Loucy (cell line): Measurements from ENCODE around the gene MRPL51.
A peak's percentile ranks its signal among the peaks of the same experiment; 100 is the strongest.

Experiments
- H2AFZ ChIP-seq: fragments of 200-600 bp; sonication (generic); 2 replicates; pipeline ENCODE4 v1.6.0; 2016; ENCODE audit warnings: antibody characterized with exemption, mild to moderate bottlenecking, low read length, moderate library complexity
- H3F3A ChIP-seq: fragments of 200-600 bp; 2 replicates; pipeline ENCODE4 v1.6.0; 2016; ENCODE audit warnings: antibody characterized with exemption, low read depth, mild to moderate bottlenecking
- H3K27me3 ChIP-seq: fragments of 200-600 bp; sonication (generic); 2 replicates; pipeline ENCODE4 v1.6.1; 2014; ENCODE audit warnings: low read length, mild to moderate bottlenecking; ENCODE audit not compliant: insufficient read depth, poor library complexity, severe bottlenecking
- H3K36me3 ChIP-seq: fragments of 200-600 bp; sonication (generic); 2 replicates; pipeline ENCODE4 v1.6.1; 2016; ENCODE audit warnings: low read length; ENCODE audit not compliant: insufficient read depth
- H3K4me1 ChIP-seq: fragments of 200-600 bp; sonication (generic); 2 replicates; pipeline ENCODE4 v1.5.1; 2014; ENCODE audit warnings: low read length, mild to moderate bottlenecking; ENCODE audit not compliant: insufficient read depth, poor library complexity, severe bottlenecking
- H3K4me2 ChIP-seq: fragments of 200-600 bp; sonication (generic); 2 replicates; pipeline ENCODE4 v1.6.0; 2014; ENCODE audit warnings: antibody characterized with exemption, low read length, low read depth, mild to moderate bottlenecking; ENCODE audit not compliant: poor library complexity, severe bottlenecking
- H3K4me3 ChIP-seq: fragments of 200-600 bp; sonication (generic); 2 replicates; pipeline ENCODE4 v1.5.1; 2014; ENCODE audit warnings: low read length, mild to moderate bottlenecking, mixed read lengths; ENCODE audit not compliant: poor library complexity, severe bottlenecking
- H3K79me2 ChIP-seq: fragments of 200-600 bp; sonication (generic); 2 replicates; pipeline ENCODE4 v1.6.1; 2014; ENCODE audit warnings: low read length; ENCODE audit not compliant: insufficient read depth
- H3K9ac ChIP-seq: fragments of 200-600 bp; sonication (generic); 2 replicates; pipeline ENCODE4 v1.6.0; 2014; ENCODE audit warnings: mild to moderate bottlenecking, low read depth, low read length, moderate library complexity; ENCODE audit not compliant: poor library complexity, severe bottlenecking
- H3K9me2 ChIP-seq: fragments of 200-600 bp; sonication (generic); replicated peaks from 2 replicates; pipeline ENCODE4 v1.6.1; 2016; ENCODE audit warnings: low read depth, low read length, mixed read lengths
- H3K9me3 ChIP-seq: fragments of 200-600 bp; sonication (generic); 2 replicates; pipeline ENCODE4 v1.6.1; 2014; ENCODE audit warnings: mild to moderate bottlenecking, antibody characterized with exemption, low read length, low read depth; ENCODE audit not compliant: insufficient read depth
- H4K20me1 ChIP-seq: fragments of 200-600 bp; sonication (generic); 2 replicates; pipeline ENCODE4 v1.6.0; 2014; ENCODE audit warnings: antibody characterized with exemption, low read length, mild to moderate bottlenecking; ENCODE audit not compliant: insufficient read depth, poor library complexity, severe bottlenecking
- CTCF ChIP-seq: fragments of 200-600 bp; sonication (generic); conservative IDR thresholded peaks from 2 replicates; pipeline ENCODE4 v1.5.1; 2014; ENCODE audit warnings: mild to moderate bottlenecking, antibody characterized with exemption, low read length
- EZH2phosphoT487 ChIP-seq: fragments of 200-600 bp; IDR thresholded peaks from 2 replicates; pipeline ENCODE4 v1.6.1; 2018; ENCODE audit warnings: antibody characterized with exemption, mild to moderate bottlenecking, moderate library complexity, borderline replicate concordance

The MRPL51 gene

DNA sequence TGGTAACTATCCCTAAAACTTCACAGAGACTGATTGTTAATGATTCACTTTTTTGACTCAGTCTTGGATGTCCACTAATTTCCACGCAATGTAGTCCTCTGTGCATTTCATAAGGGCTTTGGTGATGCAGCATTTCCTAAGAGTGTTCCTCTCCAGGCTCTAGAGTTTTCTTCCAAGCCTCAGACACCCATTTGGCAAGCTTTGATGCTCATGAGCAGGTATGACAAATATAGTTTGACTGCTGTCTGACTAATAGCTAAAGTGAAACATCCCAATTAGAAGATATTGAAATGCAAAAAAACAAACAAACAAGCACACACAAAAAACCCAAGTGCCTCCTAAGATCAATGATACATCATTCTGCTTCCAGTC is 21.1 kb downstream of the MRPL51 start:
- Histone ChIP-seq H3K79me2 (peaks cover 31% of the 10 kb centered on the region), H2AFZ (no peak overlapping the region), H3K27me3 (no peaks in the 10 kb centered on the region), H4K20me1 (peaks cover 14% of the 10 kb centered on the region), H3K9me2 (no peaks in the 10 kb centered on the region), H3F3A (peaks cover 3% of the 10 kb centered on the region; the same call in 1 of the 2 replicates), H3K36me3 (no peaks in the 10 kb centered on the region), H3K9ac (no peak overlapping the region), H3K9me3 (no peaks in the 10 kb centered on the region), H3K4me2 (no peak overlapping the region), H3K4me1 (peaks cover 33% of the 10 kb centered on the region), H3K4me3 (no peak overlapping the region)
- TF ChIP-seq EZH2phosphoT487 = no peak
- TF ChIP-seq CTCF = no peak

- Histone ChIP-seq H3K9me3 (no peaks in the 10 kb centered on the region), H3K4me3 (peak within 1 kb of the TSS; percentile 97), H3K9ac (peak within 1 kb of the TSS; percentile 93), H3K36me3 (no peaks in the 10 kb centered on the region), H4K20me1 (peaks cover 14% of the 10 kb centered on the region), H3K4me1 (peaks cover 33% of the 10 kb centered on the region), H3K79me2 (peaks cover 36% of the 10 kb centered on the region), H3K4me2 (peak within 1 kb of the TSS; percentile 94), H3F3A (peaks cover 3% of the 10 kb centered on the region; the same call in 1 of the 2 replicates), H2AFZ (peak within 1 kb of the TSS; percentile 77), H3K27me3 (no peaks in the 10 kb centered on the region), H3K9me2 (no peaks in the 10 kb centered on the region)
- TF ChIP-seq EZH2phosphoT487 (no peak), CTCF (no peak)
Measured at GRCh38 chr12:6470375-6471163, 22.5 kb downstream of the MRPL51 start, which contains the start of gene VAMP1. TSS of gene VAMP1 (minus strand) at chr12:6470677. CDS start at chr12:6470531, 146 bp downstream.

GRCh38 chr12:6469609-6470374 is 23.3 kb downstream of the MRPL51 start:
- H3F3A ChIP-seq = peaks cover 3% of the 10 kb centered on the region; the same call in 1 of the 2 replicates
- H3K4me1 ChIP-seq = peaks cover 36% of the 10 kb centered on the region
- TF ChIP-seq EZH2phosphoT487 = no peak
- TF ChIP-seq CTCF = 0 out of 2 replicates have a peak, but pooled peaks have one; percentile 13

More at GRCh38 chr12:6469609-6470374, 23.3 kb downstream of the MRPL51 start:
- Histone ChIP-seq H3K36me3 (peaks cover 3% of the 10 kb centered on the region; the same call in 1 of the 2 replicates), H3K79me2 (peaks cover 38% of the 10 kb centered on the region), H3K4me2 (peak overlapping the region; percentile 94), H3K9ac (peak overlapping the region; percentile 93), H3K9me2 (no peaks in the 10 kb centered on the region), H3K27me3 (no peaks in the 10 kb centered on the region), H3K4me3 (peak overlapping the region; percentile 97), H4K20me1 (peaks cover 14% of the 10 kb centered on the region), H3K9me3 (no peaks in the 10 kb centered on the region), H2AFZ (peak overlapping the region; percentile 77)
